ENCODE measurements around the gene TBC1D5. TPM values are rescaled to one million over a fixed set of nuclear protein-coding genes. Genes with fewer than 3 reads are reported as not detected.
A peak's percentile ranks its signal among the peaks of the same experiment; 100 is the strongest.

Gene TBC1D5
- total and polyA plus RNA-seq, 2 donors (not counting 1 experiment from before 2014, with no cell fraction given), result 22.6 to 111 TPM

DNA sequence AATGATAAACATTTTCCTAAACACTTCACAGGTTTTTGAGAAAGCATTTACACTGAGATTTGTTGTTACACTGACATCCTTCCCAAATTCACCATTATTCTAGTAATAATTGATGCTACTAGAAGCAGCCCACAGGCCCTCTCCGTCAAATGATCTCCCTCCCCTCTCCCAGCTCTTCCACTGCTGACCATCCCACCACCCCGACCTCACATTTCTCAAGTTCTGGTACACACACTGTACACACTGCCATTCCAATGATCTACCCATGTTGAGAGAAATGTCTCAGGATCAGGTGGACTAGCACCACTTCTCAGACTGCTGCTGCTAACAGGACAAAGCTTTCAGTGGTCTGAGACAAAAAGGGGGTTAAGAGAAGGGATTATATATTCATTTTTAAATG lies 3.5 kb downstream of the TBC1D5 start:
- Histone ChIP-seq H2AFZ (ENCODE audit: insufficient read depth, low read depth, low read length, poor library complexity, severe bottlenecking) (peak overlapping the region; percentile 66), H3K27me3 (replicated peaks in 1 of 4; ENCODE audit: control extremely low read depth in 1 of 4, control insufficient read depth in 3 of 4, insufficient read depth in 4 of 4, low read length in 3 of 4) (no peaks in the 10 kb centered on the region), H3K4me2 (replicated peaks; ENCODE audit: low read depth, low read length, poor library complexity, severe bottlenecking) (peak overlapping the region; percentile 87), H3K4me3 (ENCODE audit: control extremely low read depth in 1 of 5, extremely low read depth in 1 of 5, insufficient read depth in 1 of 5, low read depth in 2 of 5, low read length in 4 of 5) (peak overlapping the region in 4 of 5 experiments; percentile 27 to 84 (median 66)), H3K79me2 (ENCODE audit: control insufficient read depth, insufficient read depth, low read length) (peaks cover 85% of the 10 kb centered on the region), H3K27ac (ENCODE audit: low read length in 2 of 2) (peak overlapping the region; percentile 89 to 93), H4K20me1 (ENCODE audit: control insufficient read depth, insufficient read depth, low read length, poor library complexity, severe bottlenecking) (no peaks in the 10 kb centered on the region), H3K4me1 (ENCODE audit: control insufficient read depth in 2 of 2, insufficient read depth in 2 of 2, low read length in 2 of 2) (peaks cover 37 to 42% of the 10 kb centered on the region in 2 donors), H3K9ac (ENCODE audit: low read length) (peak overlapping the region; percentile 85), H3K9me3 (ENCODE audit: control extremely low read depth in 1 of 3, control insufficient read depth in 2 of 3, insufficient read depth in 1 of 3, low read length in 2 of 3) (no peaks in the 10 kb centered on the region), H3K36me3 (replicated peaks in 1 of 2; ENCODE audit: control extremely low read depth in 1 of 2, control insufficient read depth in 1 of 2, extremely low read depth in 1 of 2, insufficient read depth in 2 of 2, low read length in 1 of 2) (peaks cover 0 to 2% of the 10 kb centered on the region in 2 experiments)
- peaks cover 65% of the 10 kb centered on the region for H3K4me1 Mint-ChIP-seq
- ChIA-PET CTCF (no interaction called here), POLR2A (no interaction called here)
- WGBS (ENCODE audit: insufficient coverage), result 100% methylated on average over 2 of the region's 2 CpGs
- H3K9me3 Mint-ChIP-seq (ENCODE audit: insufficient read depth), result no peaks in the 10 kb centered on the region
- no peaks in the 10 kb centered on the region for H3K27me3 Mint-ChIP-seq
- ATAC-seq (ENCODE audit: low read depth), result no peak
- TF ChIP-seq EZH2 (IDR thresholded peaks at IDR 0.05; ENCODE audit: borderline replicate concordance, insufficient read depth, low read depth, low read length, poor library complexity, severe bottlenecking), result no peak
- TF ChIP-seq, protein P1, sequence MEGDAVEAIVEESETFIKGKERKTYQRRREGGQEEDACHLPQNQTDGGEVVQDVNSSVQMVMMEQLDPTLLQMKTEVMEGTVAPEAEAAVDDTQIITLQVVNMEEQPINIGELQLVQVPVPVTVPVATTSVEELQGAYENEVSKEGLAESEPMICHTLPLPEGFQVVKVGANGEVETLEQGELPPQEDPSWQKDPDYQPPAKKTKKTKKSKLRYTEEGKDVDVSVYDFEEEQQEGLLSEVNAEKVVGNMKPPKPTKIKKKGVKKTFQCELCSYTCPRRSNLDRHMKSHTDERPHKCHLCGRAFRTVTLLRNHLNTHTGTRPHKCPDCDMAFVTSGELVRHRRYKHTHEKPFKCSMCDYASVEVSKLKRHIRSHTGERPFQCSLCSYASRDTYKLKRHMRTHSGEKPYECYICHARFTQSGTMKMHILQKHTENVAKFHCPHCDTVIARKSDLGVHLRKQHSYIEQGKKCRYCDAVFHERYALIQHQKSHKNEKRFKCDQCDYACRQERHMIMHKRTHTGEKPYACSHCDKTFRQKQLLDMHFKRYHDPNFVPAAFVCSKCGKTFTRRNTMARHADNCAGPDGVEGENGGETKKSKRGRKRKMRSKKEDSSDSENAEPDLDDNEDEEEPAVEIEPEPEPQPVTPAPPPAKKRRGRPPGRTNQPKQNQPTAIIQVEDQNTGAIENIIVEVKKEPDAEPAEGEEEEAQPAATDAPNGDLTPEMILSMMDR (IDR thresholded peaks at IDR 0.05), result no peak
- H3K4me3 Mint-ChIP-seq, result peak overlapping the region; percentile 96
- DNase-seq, result no peak
- intact Hi-C loops (cut with micrococcal nuclease), result no loop called here
- H3K27ac Mint-ChIP-seq, result peak overlapping the region; percentile 94

DNA sequence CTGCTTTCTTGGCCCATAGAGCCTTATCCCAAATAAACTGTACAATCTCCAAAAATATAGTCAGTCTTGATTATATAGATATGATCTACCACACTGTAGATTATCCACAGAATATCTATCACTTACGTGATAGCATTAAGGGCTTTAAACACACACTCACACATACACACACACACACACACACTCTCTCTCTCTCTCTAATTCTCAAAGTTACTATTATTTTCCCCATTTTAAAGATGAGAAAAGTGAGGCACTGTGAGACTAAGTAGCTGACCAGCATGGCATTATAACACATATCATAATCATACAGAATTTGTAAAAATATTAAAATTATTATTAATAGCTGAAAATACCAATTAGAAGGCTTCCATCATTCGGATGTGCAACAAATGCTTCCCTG lies 4.2 kb downstream of the TBC1D5 start:
- TF ChIP-seq EZH2 (IDR thresholded peaks at IDR 0.05; ENCODE audit: borderline replicate concordance, insufficient read depth, low read depth, low read length, poor library complexity, severe bottlenecking), result no peak
- TF ChIP-seq, protein P1 (IDR thresholded peaks at IDR 0.05), result no peak
- H3K27me3 ChIP-seq (replicated peaks in 1 of 4; ENCODE audit: control extremely low read depth in 1 of 4, control insufficient read depth in 3 of 4, insufficient read depth in 4 of 4, low read length in 3 of 4), result no peaks in the 10 kb centered on the region
- Mint-ChIP-seq H3K27me3 (no peaks in the 10 kb centered on the region), H3K27ac (peak overlapping the region; percentile 66), H3K9me3 (ENCODE audit: insufficient read depth) (no peaks in the 10 kb centered on the region), H3K4me3 (peak overlapping the region; percentile 33), H3K4me1 (peaks cover 65% of the 10 kb centered on the region)
- intact Hi-C loops (cut with micrococcal nuclease), result no loop called here
- WGBS (ENCODE audit: insufficient coverage), result 67% methylated on average over 1 of the region's 2 CpGs
- H3K9ac ChIP-seq (ENCODE audit: low read length), result no peak overlapping the region
- CTCF ChIA-PET, result no interaction called here
- DNase-seq (no peak), ATAC-seq (ENCODE audit: low read depth) (no peak)
- peak overlapping the region in 1 of 2 donors; percentile 48 for H3K27ac ChIP-seq (ENCODE audit: low read length in 2 of 2)
- peaks cover 3% of the 10 kb centered on the region for H4K20me1 ChIP-seq (ENCODE audit: control insufficient read depth, insufficient read depth, low read length, poor library complexity, severe bottlenecking)
- peaks cover 92% of the 10 kb centered on the region for H3K79me2 ChIP-seq (ENCODE audit: control insufficient read depth, insufficient read depth, low read length)
- peaks cover 0 to 2% of the 10 kb centered on the region in 2 experiments for H3K36me3 ChIP-seq (replicated peaks in 1 of 2; ENCODE audit: control extremely low read depth in 1 of 2, control insufficient read depth in 1 of 2, extremely low read depth in 1 of 2, insufficient read depth in 2 of 2, low read length in 1 of 2)
- H3K4me2 ChIP-seq (replicated peaks; ENCODE audit: low read depth, low read length, poor library complexity, severe bottlenecking), result peak overlapping the region; percentile 87
- POLR2A ChIA-PET, result no interaction called here
- no peak overlapping the region for H2AFZ ChIP-seq (ENCODE audit: insufficient read depth, low read depth, low read length, poor library complexity, severe bottlenecking)
- H3K9me3 ChIP-seq (ENCODE audit: control extremely low read depth in 1 of 3, control insufficient read depth in 2 of 3, insufficient read depth in 1 of 3, low read length in 2 of 3), result no peaks in the 10 kb centered on the region
- H3K4me1 ChIP-seq (ENCODE audit: control insufficient read depth in 2 of 2, insufficient read depth in 2 of 2, low read length in 2 of 2), result peaks cover 39 to 40% of the 10 kb centered on the region in 2 donors
- H3K4me3 ChIP-seq (ENCODE audit: control extremely low read depth in 1 of 5, extremely low read depth in 1 of 5, insufficient read depth in 1 of 5, low read depth in 2 of 5, low read length in 4 of 5), result no peak overlapping the region

Measured in B cell (primary cell).